Activated naive CD8-positive, alpha-beta T cell treated with anti-CD3 and anti-CD28 coated beads, Interleukin-2, amount 50 U/mL, for 16 hours (primary cell): Measurements from ENCODE around the gene BRD1.

Source experiments
- DNase-seq: peaks from one replicate; pipeline ENCODE4 v3.0.0-alpha.2; 2020; ENCODE audit warnings: low read depth, low spot score

BRD1 gene

GRCh38 chr22:49753276-49753890, 74.3 kb downstream of the BRD1 start:
- DNase-seq = no peak

GRCh38 chr22:49752598-49753091, 75.0 kb downstream of the BRD1 start:
- no peak for DNase-seq

- DNase-seq = no peak
Observed at GRCh38 chr22:49751966-49752597, 75.6 kb downstream of the BRD1 start.

DNA sequence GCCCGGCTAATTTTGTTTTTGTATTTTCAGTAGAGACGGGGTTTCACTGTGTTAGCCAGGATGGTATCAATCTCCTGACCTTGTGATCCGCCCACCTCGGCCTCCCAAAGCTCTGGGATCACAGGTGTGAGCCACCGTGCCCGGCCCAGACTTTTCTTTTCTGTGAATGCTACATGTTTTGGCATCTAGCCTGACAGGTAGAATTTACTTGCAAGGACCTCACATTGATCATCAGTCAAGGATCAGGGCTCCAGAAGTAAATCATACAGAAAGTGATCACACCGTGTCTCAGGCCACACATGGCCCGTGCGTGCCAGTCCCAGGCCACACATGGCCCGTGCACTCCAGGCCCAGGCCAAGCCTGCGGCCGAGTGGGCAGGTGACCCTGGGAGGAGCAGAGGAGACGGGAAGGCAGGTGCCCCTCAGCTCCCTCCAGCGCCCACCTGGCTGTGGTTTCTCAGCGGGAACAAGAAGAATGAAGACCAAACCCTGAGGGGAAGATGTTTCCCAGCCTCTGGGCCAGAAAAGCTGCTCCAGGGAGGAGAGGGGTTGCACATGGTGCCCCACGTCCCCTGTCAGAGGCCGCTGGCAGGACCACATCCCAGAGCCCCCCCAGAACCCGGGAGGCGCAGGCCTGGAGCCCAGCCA, 76.2 kb downstream of the BRD1 start:
- no peak for DNase-seq

- no peak for DNase-seq
Observed at GRCh38 chr22:49749885-49750510, 77.7 kb downstream of the BRD1 start.

- no peak for DNase-seq
Observed at GRCh38 chr22:49749227-49749626, 78.4 kb downstream of the BRD1 start.

- no peak for DNase-seq
Observed at GRCh38 chr22:49748514-49748913, 79.2 kb downstream of the BRD1 start.

- DNase-seq = no peak
Observed at GRCh38 chr22:49747716-49748115, 80.0 kb downstream of the BRD1 start.

GRCh38 chr22:49747130-49747529, 80.5 kb downstream of the BRD1 start:
- DNase-seq = no peak

DNA sequence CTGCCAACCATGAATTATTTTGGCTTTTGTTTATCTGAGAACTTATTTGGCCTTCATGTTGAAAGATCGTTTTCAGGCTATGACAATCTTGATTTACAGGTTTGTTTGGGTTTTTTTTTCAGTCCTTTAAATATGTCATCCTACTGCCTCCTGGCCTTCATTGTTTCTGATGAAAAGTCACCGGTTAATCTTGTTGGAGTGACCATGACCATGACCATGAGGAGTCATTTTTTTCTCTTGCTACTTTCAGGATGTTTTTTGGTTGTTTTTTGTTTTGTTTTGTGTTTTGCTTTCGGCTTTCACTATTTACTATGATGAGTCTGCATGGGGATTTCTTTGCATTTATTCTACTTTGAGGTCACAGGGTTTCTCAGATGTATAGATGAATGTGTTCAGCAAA, 81.6 kb downstream of the BRD1 start:
- DNase-seq = no peak

- no peak for DNase-seq
Observed at GRCh38 chr22:49740242-49740641, 87.4 kb downstream of the BRD1 start.

GRCh38 chr22:49739138-49739537, 88.5 kb downstream of the BRD1 start:
- no peak for DNase-seq

DNA sequence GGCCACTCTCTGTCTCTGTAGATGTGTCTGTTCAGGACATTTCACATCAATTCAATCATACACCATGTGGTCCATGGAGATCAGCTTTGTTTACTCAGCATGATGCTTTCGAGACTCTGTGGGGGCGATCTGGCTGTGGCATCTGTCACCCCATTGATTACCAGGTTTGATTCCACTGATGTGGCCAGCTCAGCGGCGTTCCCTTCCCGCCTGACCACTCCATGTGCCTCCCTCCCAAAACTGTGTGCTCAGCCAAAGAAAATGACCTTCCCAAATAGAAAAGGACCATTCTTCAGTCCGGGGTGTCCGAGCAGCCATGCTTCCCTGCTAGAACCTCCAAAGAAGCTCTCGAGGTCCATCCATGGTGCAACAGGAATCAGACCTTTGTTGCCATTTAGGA, 89.1 kb downstream of the BRD1 start:
- DNase-seq = no peak

GRCh38 chr22:49738006-49738405, 89.7 kb downstream of the BRD1 start:
- DNase-seq = no peak

DNA sequence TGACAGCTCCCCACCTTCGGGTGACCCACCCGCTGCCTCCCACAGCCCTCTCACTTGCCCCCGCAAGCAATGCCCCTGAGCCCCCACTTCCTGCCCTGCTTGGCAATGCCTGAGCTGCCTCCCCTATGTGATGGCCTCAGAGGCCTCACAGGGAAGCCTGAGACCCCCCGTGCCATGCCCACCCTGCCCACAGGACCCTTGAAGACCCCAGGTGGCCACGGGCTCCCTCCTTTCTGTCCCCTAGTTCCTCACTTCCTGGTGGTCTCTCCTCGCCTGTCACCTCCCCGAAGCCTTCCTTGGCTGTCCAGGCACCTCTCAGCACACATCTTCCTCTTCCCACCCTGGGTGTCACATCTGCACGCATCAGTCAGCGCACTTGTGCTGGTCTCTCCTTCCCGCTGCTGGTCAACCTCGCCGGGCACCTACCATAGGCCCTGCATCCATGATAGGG, 90.5 kb downstream of the BRD1 start:
- no peak for DNase-seq

GRCh38 chr22:49736538-49736937, 91.1 kb downstream of the BRD1 start:
- DNase-seq = no peak

GRCh38 chr22:49735901-49736421, 91.7 kb downstream of the BRD1 start:
- no peak for DNase-seq

- no peak for DNase-seq
Observed at GRCh38 chr22:49735411-49735900, 92.2 kb downstream of the BRD1 start.

GRCh38 chr22:49734882-49735281, 92.8 kb downstream of the BRD1 start:
- DNase-seq = no peak

DNA sequence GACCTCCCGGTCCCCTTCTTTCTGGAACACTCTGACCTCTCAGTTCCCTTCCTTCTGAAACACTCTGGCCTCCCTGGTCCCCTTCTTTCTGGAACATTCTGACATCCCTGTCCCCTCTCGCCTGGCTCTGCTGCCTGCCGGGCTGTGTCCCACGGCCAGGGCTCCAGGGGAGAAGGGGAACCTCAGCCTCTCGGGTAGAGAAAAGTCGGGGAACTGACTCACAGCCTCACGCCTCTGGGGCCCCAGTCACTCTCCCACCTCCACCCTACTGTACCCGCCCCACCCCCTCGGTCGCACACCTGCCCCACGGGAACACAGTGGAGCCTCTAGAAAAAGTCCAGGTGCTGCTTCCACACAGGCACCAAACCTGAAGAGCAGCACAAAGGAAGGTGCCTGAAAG, 93.3 kb downstream of the BRD1 start:
- DNase-seq = no peak

DNA sequence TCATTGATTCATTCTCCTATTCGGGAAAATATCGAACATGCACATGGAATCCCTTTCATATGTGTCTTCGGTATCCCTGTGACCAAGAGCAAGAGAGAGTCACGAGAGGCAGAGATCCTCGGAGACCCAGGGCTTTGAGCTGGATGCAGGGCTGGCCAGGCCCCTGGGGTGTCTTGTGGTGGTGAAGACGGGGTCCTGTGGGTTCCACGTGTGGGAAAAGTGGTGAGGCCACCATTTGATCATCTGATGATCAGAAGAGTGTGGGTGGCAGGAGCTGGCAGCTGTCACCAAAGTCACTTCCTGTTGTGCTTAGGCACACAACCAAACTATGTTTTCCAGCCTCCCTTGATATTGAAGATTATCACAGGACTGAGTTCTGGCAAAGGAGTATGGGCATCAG, 94.0 kb downstream of the BRD1 start:
- no peak for DNase-seq

DNA sequence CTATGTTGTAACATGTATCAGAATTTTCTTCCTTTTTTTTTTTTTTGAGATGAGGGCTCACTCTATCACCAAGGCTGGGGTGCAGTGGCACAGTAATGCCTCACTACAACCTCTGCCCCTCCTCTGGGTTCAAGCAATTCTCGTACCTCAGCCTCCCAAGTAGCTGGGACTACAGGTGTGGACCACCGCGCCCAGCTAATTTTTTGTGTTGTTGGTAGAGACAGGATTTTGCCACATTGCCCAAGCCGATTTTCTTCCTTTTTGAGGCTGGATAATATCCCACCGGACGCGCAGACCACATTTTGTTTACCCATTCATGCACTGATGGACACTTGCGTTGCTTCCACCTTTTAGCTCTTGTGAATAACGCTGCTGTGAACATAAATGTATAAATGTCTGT, 97.0 kb downstream of the BRD1 start:
- DNase-seq = no peak
